GM13976 (cell line): ENCODE results near the gene MRPL11.

Source experiments
- DNase-seq: peaks from one replicate; pipeline ENCODE4 v3.0.0; 2012; ENCODE audit warnings: low spot score
- CTCF ChIP-seq: IDR thresholded peaks from 2 replicates; pipeline ENCODE4 v1.5.1; 2012; ENCODE audit warnings: borderline replicate concordance, mild to moderate bottlenecking; ENCODE audit not compliant: insufficient read depth; ENCODE audit errors: extremely low read depth, missing control alignments, control extremely low read depth
- in situ Hi-C: fragments of 300-500 bp; cut with MboI; formaldehyde crosslinking; loops from one replicate; pipeline ENCODE4 v1.12.0; 2022; ENCODE audit warnings: low sequenced_read_pairs, mixed read lengths, inconsistent platforms; ENCODE audit not compliant: unreplicated experiment

The MRPL11 gene

GRCh38 chr11:66393954-66394353, 44.7 kb downstream of the MRPL11 start:
- in situ Hi-C loops: no loop called here
- DNase-seq: no peak
- no peak for TF ChIP-seq CTCF

- in situ Hi-C loops: no loop called here
- TF ChIP-seq CTCF: no peak
- DNase-seq: no peak
Measured at GRCh38 chr11:66391322-66391721, 47.3 kb downstream of the MRPL11 start.

- DNase-seq: peak; percentile 69
- in situ Hi-C loops: no loop called here
- TF ChIP-seq CTCF: peak; percentile 82
Measured at GRCh38 chr11:66388780-66389386, 49.8 kb downstream of the MRPL11 start.

GRCh38 chr11:66386171-66387069, 52.2 kb downstream of the MRPL11 start:
- DNase-seq: peak; percentile 73
- in situ Hi-C loops: no loop called here
- peak; percentile 89 for TF ChIP-seq CTCF
